Activated effector memory CD4-positive, alpha-beta T cell treated with Interleukin-2 at 50 U/mL for 16 hours (primary cell): ENCODE measurements around the gene IRAK3.
A peak's percentile ranks its signal among the peaks of the same experiment; 100 is the strongest.
"Not testable (repeated sequence)": the region's sequence is repeated elsewhere in the genome, so short reads cannot be mapped to it uniquely, and the experiment has no call there.

ENCODE experiments used
- DNase-seq: peaks from one replicate; pipeline ENCODE4 v3.0.0-alpha.2; 2020

IRAK3 gene

GRCh38 chr12:66228462-66228861 lies 39.4 kb downstream of the IRAK3 start:
- DNase-seq: no peak

DNA sequence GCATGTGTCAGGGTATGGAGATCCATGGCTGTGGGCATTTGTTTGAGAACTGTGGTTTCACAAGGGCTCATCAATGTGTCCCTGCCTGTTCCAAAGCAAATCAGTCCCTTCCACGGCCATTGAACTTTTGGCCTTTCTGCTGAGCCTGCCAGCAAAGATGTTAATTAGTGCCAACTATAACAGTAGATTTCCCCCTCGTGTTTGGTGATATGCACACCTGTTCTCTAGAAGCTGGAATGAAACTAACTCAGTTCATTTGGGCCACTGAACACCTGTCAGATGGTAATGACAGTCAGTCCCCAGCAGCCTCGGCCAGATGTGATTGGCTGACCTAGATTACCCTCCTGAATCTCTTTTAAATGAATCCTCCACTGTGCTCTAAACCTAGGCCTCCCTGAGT lies 43.2 kb downstream of the IRAK3 start:
- no peak for DNase-seq

- peak; percentile 30 for DNase-seq
Observed at GRCh38 chr12:66234037-66234693, 45.2 kb downstream of the IRAK3 start.

DNA sequence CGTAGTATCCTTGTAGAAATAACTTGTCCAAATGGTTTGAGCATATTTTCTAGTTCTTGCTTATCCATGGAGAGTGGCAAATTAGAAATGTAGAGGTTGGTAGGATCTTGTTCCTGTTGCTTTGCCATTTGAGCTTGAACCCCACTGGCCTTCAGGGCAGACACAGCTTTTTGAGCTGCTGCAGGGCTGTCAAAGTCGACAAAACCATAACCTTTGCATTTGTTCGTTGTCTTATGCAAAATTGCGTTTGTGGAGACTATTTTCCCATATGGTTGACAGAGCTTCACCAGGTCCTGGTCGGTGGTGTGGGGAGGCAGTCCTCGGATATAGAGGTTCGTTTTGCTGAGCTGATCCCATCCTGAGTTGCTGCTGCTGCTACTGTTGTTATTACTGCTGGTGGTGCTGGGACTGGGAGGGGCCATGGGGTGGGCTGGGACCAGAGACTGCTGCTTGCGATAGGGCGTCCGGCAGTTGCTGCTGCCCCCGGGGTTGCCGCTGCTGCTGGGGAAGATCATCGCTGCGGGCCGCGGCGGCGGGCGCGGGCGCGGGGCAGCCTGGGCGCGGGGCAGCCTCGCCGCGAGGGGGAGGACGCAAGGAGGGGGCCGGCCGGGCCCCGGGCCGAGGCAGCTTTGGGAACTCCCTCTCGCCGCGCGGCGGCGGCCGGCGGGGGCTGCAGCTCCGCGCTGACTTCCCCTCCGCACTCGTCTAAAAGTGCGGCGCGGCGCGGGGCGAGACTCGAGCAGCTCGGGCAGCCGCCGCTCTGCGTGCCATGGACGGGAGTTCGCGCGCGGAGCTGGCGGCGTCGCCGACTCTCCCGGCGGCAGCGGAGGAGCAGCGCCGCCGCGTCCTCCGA lies 46.0 kb downstream of the IRAK3 start:
- peak; percentile 5 for DNase-seq

DNA sequence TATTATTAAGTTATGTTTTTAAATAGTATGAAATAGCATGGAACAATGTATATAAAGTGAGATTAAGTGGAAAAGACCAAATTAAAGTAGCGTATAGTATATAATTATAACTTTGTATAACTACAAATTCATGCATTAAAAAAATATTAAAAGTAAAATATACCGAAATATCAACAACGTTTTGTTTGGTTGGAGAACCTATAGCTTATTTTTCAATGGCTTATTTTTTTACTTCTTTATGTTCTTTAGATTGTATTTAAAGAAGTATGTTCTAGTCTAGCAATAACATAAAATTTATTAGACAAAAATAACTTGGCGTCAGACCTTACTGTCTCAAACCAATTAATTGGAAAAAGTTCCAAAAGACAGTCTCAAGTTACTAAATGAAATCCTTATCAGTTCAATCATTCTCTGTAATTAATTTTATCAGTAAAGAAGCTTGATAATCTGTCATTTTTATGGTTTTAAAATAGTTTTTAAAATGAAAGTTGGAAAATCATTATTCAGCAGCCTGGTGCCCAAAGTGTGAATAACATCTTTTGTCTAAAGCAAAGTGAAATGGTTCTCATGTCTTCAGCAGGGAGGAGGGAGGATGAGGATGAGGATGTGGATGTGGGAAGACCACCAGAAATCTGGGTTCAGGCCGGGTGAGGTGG lies 46.7 kb downstream of the IRAK3 start:
- no peak for DNase-seq

DNA sequence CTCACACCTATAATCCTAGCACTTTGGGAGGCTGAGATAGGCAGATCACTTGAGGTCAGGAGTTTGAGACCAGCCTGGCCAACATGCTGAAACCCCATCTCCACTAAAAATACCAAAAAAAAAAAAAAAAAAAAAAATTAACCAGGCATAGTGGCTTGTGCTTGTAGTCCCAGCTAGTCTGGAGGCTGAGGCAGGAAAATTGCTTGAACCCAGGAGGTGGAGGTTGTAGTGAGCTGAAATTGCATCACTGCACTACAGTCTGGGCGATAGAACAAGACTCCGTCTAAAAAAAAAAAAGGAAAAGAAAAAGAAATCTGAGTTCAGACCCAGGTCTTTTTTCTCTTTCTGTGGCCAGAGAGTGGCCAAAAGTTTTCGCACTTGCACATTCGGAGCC lies 47.3 kb downstream of the IRAK3 start:
- DNase-seq: not testable (repeated sequence)

DNA sequence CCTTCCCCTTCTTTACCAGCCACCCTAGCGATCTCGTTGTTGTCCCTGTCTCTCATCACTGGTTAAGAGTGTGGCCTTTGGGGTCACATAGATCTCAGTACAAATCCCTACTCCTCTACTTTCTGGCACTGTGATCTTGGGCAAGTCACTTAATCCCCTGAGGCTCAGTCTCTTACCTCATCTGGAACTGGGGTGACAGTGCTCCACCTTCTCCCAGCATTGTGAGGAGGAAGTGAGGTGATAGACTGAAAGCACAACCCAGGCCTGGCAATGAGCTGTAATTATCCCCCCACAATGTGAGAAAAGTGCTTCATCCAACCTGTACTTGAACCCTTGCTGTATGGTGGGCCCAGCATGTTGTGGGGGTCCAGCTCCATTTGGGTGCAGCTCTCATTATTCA lies 48.0 kb downstream of the IRAK3 start:
- DNase-seq: no peak

GRCh38 chr12:66237505-66238175 lies 48.6 kb downstream of the IRAK3 start:
- DNase-seq: no peak

DNA sequence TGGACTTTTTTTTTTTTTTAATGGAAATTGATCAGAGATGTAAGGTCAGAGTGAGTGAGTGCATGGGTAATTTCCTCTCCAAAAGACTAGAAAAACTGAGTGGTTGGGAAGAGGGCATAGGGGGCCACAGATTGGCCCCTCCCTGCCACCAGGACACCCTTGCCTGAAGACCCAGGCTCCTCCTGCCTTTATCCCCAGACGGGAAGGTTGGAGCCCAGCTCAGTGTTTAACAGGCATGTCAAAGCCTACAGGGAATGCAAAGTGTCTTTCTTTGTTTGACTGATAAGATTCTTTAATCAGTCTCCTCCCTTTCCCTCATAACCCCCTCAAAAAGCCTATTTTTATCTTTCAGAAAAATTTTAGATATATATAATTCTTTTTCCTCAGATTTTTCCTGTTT lies 50.3 kb downstream of the IRAK3 start:
- DNase-seq: no peak

DNA sequence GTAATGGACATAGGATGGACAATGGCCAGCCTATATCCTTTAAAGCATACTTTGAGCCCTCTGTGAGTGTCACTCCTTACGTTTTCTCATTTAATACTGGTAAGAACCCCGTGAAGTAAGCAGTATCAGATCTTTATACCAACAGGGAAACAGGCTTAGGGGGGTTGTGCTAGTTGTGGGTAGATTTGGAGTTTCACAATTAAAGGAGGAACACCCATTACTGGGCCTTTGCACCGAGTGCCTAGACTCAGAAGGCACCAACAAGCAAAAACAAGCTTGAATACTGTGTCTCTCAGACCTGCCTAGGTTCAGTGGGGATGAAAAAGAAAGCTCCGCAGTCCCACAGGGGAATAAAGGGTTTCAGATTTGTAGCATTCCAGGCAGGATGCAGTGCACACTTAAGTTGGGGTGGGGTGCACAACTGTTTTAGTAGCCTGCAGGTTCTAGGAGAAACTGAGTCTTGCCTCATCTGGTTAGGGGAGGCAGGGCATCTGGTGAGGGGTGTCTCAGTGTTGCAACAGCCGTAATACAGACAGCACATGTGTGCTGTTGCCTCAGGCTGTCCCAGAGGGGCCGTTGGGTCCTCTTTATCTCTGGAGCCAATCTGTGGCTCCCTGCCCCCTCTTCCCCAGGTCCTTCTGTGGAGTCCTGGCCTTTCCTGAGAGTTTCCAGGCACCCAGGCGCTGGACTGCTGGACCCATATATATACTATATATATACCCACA lies 51.2 kb downstream of the IRAK3 start:
- DNase-seq: no peak

DNA sequence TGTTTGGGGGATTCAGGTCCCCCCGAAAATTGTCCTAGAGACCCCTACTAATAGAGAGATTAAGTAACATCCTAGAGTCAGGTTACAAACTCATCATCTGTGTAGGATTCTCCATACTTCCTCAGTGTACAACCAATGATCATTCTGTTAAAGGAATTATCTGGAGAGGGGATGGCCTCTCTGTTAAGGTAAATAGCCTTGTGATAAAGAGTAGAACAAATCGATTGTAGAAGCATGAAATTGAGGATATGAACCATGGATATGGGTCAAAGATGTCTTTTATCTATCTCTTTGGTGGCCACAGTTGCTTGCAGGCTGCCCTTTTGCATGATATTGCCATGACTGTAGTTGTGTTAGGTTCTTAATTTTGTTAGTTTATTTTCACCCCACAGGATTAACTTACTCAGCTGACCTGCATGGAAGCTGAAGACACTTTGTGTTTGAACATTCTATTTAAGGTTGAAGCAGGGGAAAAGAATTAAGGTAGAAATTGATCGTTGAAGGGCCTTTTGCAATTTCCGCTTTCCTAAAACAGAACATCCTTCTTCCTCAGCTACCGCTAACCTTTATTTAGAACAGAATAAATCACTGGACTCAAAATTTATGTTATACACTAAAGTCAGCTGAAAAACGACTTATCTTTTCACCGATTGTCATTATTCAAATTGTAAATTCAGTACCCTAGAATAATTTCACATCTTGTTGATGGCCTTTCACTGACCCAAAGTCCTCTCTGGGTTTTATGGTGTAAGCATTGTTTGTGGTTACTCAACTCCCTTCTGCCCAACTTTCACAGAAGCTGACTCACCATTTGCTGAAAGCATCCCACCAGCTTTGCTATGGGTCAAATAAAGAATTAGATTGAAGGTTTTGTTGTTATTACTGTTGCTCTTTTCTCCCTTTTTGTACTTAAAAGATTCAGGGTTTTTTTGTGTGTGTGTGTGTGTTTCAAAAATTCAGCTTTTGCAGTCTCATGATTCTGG lies 52.3 kb downstream of the IRAK3 start:
- no peak for DNase-seq

DNA sequence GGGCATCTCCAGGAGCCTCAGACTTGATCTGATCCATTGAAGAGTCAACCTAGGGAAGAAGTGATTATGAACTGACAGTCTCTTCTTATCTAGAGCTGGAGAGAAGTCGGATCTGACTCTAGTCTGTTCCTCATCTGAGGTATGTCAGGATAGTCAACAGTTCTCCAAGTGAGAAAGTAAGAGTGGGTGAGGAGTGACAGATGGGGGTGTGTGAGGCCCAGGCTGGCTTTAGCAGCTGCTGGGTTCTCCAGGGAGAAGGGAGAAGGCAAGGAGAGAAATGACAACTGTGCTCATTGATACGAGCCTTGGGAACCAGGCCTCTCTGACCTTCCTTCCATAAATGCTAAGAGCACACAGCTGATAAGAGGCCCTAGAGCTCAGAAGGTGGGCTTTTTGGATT lies 53.3 kb downstream of the IRAK3 start:
- no peak for DNase-seq

GRCh38 chr12:66243911-66244310 lies 54.9 kb downstream of the IRAK3 start:
- no peak for DNase-seq

- no peak for DNase-seq
Observed at GRCh38 chr12:66244446-66244845, 55.4 kb downstream of the IRAK3 start.

GRCh38 chr12:66247741-66248140 lies 58.7 kb downstream of the IRAK3 start:
- no peak for DNase-seq

- DNase-seq: no peak
Observed at GRCh38 chr12:66251049-66251448, 62.0 kb downstream of the IRAK3 start.

DNA sequence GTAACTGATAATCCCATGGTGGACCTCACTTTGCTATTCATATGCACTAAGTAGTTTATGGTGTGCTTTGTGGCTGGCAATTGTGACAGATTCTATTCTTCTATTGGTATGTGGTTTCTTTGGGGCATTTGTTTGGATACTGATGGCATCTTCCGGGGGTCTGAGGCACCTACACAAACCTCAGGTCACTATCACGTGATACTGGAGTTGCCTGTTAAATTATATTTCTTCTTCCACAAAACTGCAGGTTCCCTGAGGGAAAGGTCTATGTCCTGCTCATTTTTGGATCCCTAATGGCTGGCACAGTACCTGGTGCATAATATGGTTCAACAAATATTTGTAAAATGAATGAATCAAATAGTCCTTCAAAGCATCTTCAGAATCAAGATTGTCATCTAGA lies 63.8 kb downstream of the IRAK3 start:
- no peak for DNase-seq

DNA sequence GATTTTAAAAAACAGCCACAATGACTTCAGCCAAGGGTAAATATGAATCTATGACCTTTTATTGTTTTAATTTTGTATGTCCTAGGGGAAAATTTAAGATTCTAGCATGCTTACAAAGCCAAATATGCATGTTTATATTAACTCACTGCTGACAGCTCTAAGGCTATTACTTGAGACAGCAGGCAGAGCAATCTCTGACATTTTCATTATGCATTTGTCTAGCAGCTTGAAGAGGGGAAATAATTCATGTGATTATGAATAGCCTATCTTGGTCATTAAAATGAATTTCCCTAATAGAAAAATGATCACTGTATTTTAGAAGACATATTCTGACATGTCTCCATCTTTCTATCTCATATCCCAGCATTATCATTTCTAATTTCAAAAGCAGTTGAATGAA lies 66.7 kb downstream of the IRAK3 start:
- DNase-seq: no peak

- DNase-seq: no peak
Observed at GRCh38 chr12:66258011-66258410, 69.0 kb downstream of the IRAK3 start.

DNA sequence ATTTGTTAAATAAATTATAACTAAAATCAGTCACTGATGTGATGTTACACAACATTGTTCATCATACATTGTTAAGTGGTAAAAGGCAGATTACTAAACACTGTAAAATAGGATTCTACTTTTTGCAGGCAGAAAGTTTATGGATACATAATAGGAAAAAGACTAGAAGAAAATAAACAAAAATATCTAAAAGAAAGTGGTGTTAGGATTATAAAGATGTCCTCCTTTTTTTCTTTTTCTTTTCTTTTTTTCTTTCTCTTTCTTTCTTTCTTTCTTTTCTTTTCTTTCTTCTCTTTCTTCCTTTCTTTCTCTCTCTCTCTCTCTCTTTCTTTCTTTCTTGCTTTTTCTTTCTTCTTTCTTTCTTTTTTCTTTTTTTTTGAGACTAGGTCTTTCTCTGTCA lies 73.7 kb downstream of the IRAK3 start:
- DNase-seq: no peak

GRCh38 chr12:66268562-66268961 lies 79.5 kb downstream of the IRAK3 start:
- DNase-seq: no peak

- no peak for DNase-seq
Observed at GRCh38 chr12:66269142-66269541, 80.1 kb downstream of the IRAK3 start.
